Glomerular visceral epithelial cell (primary cell): ENCODE measurements around the gene HDDC2.
"Not testable (repeated sequence)": the region's sequence is repeated elsewhere in the genome, so short reads cannot be mapped to it uniquely, and the experiment has no call there.

ENCODE experiments used
- DNase-seq: peaks from one replicate; pipeline ENCODE4 v3.0.0-alpha.2; 2016; ENCODE audit errors: extremely low spot score

HDDC2 gene

DNA sequence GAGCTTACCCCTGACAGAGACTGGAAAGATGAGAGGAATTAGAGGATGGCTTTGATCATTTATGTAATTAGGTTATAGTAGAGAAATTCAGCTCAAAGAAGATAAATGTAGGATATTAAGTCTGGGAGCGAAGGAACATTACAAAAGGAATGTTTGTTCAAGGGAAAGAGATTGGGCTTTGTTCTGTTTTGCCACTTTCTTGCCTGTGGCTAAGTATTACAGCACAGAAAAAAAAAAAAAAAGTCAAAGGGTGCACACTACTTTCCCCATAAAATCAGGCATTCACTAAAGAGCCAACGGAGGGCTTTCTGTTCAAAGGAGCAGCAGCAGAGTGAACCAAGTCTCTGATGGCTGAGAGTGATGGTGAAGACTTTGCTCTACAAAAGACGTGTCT, 5.0 kb upstream of the HDDC2 start:
- no peak for DNase-seq

DNA sequence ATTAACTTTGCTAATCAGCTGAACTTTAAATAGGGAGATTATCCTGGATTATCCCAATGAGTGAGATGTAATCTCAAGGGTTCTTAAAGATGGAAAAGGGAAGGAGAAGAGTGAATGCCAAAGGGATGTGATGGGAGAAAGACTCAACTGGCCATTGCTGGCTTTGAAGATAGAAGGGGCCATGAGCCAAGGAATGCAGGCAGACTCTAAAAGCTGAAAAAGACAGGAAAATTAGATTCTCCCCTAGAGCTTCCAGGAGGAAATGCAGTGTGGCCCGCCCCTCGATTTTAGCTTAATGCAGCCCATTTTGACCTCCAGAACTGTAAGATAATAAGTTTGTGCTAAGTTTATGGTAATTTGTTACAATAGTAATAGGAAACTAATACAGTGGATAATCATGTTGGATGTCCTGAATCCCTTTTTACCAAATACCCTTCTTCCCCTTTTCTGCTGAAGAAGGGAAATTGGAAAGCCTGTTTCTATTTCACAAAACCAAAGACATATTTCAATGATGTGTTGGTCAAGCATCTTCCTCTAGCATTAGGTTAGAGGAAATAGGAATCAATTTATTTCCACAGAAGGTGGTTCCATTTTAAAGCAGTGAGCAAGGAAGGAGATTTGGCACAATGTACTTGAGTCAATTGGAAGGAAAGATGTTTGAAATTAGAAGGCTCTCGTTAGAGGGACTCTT, 3.3 kb upstream of the HDDC2 start:
- DNase-seq = no peak

DNA sequence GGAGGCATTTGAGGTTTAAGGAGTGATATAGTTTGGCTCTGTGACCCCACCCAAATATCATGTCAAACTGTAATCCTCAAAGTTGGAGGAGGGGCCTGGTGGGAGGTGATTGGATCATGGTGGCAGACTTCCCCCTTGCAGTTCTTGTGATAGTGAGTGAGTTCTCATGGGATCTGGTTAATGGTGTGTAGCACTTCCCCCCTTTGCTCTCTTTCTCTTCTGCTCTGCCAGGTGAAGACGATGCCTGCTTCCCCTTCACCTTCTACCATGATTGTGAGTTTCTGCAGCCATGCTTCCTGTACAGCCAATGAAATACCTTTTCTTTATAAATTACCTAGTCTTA, 1.7 kb upstream of the HDDC2 start:
- no peak for DNase-seq

DNA sequence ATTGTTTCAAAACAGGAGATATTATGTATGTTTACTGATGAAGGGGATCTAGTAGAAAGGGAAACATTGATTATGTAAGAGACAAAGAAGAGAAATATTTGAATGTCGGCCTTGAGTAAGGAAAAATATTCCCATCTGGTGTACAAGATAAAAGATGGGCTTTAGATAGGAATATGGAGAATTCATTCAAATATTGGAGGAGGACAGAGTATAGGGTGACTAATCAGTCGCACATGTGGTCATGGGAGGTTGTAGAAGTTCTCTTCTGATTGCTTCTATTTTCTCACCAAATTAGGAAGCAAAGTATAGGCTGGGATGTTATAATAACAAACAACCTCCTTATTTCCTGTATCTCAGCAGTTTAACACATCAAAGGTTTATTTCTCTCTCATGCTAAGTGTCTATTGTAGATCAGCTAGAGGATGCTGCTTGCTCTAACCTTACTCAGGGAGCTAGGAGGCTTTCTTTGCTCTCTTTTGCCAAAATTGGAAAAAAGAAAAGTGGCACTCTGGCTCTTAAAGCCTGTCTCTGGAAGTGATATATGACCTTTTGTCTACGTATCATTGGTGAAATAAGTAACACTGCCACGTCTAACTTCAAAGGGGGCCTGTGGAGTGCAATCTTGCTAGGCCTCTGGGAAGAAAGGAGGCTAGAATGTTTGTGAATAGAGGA, 1.2 kb upstream of the HDDC2 start:
- DNase-seq = no peak

DNA sequence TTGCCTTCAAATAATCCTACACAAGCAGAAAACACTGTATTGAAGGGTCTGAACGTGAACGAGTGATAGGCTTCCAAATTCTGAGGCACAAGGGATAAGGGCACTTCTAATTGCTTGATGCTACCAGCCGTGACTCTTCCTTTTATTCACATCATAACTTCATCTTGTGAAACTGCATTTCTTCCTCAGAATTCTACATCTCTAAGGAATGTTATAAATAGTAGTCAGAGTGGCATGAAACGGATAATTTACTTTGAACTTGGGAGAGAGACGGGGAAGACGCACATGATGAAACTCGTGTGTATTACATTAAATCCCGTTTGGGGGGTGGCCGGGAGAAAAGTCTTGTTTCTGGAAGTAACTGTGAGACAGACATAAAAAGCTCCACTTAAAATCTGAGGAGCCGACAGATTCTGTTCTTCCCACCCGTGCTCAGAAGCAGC, 754 bp downstream of the HDDC2 start:
- peak; percentile 6 for DNase-seq

- no peak for DNase-seq
Observed at GRCh38 chr6:125299257-125299656, 2.5 kb downstream of the HDDC2 start.

- no peak for DNase-seq
Observed at GRCh38 chr6:125296471-125296870, 5.3 kb downstream of the HDDC2 start.

- DNase-seq = no peak
Observed at GRCh38 chr6:125294925-125295324, 6.8 kb downstream of the HDDC2 start.

- DNase-seq = no peak
Observed at GRCh38 chr6:125294036-125294435, 7.7 kb downstream of the HDDC2 start.

DNA sequence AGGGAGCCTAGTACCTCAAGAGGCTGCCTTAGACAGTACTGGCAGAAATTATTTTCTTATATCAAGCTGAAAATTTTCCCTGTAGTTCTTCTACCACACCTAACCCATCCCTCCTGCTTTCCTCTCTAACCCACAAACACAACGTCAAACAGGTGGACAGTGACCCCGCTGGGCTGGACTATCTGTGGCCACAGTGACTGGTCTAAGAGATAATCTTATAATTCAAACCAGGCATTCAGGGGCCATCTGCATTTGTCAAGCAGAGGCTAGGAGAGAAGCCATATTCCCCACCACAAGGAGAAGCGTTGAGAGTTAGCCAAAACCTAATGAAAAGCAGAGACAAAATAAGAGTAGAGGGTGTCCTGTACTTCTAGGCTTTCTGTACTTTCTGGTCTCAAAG, 8.2 kb downstream of the HDDC2 start:
- no peak for DNase-seq

- DNase-seq = no peak
Observed at GRCh38 chr6:125287718-125288117, 14.0 kb downstream of the HDDC2 start.

DNA sequence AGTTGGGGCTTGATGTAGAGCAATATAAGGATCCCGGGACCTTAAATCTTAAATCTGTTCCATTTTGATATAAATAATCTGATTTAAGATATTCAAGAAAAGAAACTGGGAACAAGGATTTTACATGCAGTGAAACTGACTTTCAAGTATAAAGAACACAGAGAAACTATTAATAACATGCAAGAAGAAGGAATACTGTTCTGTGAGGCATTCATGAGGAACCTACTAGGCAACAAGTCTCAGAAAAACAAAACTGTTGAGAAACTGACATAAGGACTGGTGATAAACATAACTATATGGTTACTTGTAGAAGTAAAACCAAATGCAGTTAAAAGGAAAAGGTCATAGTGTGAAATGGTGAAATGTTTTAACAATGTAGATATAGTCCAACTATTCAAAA, 15.8 kb downstream of the HDDC2 start:
- DNase-seq = no peak

- DNase-seq = no peak
Observed at GRCh38 chr6:125285353-125285752, 16.4 kb downstream of the HDDC2 start.

- not testable (repeated sequence) for DNase-seq
Observed at GRCh38 chr6:125282470-125282869, 19.3 kb downstream of the HDDC2 start.

- not testable (repeated sequence) for DNase-seq
Observed at GRCh38 chr6:125280370-125281035, 21.3 kb downstream of the HDDC2 start.

- DNase-seq = no peak
Observed at GRCh38 chr6:125279961-125280360, 21.8 kb downstream of the HDDC2 start.

GRCh38 chr6:125277838-125278237, 23.9 kb downstream of the HDDC2 start:
- no peak for DNase-seq

DNA sequence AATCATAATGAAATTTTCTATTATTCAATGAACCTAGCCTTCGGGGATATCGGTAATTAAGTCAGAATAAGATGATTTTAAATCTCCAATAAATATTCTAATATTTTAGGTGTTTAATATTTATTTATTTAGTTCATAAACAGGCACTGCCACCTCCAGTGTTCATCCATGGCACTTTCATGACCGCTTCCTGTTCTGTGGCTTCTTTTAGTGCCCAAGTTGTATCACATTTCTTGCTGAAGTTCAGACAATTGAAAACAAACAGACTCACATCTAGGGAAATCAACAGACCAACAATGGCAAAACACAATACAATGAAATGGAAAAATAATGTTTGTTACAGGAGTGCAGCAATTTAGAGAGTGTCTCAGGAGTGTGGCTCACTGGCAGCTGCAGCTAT, 26.0 kb downstream of the HDDC2 start:
- DNase-seq = no peak

DNA sequence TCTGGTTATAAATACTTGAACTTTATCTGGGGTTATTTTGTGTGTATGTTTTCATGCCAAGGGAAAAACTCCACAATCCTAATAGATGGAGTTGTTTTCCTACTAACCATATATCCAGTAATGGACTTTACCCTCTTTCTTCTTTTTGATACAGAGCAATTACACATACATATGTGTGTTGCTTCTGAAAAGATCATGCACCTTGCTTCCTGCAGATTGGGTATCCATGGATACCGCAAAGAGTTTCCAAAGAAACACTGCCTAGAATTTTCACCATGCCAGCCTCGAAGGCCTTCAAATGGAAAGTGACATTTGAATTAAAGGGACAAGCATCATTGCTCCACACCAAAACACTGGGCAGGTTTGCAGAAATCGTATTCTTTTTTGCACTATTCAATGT, 26.8 kb downstream of the HDDC2 start:
- no peak for DNase-seq

- peak; percentile 94 for DNase-seq
Observed at GRCh38 chr6:125273965-125274364, 27.8 kb downstream of the HDDC2 start.

DNA sequence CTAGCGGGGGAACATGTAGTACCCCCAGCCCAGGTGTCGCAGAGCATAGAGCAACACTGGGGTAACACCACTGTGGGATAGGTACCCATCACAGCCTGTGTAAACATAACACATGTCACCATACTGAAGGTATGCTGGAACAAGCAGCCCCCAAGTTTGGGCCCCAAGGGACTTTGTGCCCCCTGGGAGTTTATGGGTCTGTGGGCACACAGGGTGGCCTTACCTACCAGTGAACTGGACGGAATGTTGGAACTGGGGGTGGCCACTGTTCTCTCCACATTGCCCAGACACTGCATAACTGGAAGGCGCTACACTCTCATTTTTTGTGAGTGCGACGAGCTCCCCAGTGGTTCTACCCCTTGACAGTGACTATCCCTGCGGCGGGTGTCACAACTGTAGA, 28.5 kb downstream of the HDDC2 start:
- no peak for DNase-seq

DNA sequence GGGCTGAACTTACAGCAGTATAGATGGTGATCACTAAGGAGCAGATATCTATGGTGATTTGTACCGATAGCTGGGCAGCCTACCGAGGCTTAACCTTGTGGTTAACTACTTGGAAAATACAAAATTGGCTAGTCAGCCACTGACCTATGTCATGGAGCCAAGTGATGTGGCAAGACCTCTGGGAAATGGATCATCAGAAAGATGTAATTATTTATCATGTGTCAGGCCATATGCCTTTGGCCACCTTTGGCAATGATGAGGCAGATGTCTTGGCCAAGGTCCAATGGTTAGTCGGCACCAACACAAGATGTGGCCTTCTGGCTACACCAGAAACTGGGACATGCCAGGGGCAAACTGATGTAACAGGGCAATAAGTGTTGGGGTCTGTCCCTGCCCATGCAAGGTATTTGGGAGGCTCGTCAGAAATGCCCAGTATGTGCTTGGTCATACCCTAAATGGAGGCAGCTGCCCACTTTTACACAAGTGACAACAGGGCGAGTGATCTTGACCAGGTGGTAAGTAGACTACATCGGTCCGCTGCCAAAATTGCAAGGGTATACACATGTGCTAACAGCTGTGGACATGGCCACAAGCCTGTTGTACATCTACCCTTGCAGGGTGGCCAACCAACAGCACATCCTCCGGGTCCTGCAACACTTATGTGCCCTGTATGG, 30.1 kb downstream of the HDDC2 start:
- no peak for DNase-seq

GRCh38 chr6:125270380-125270779, 31.4 kb downstream of the HDDC2 start:
- DNase-seq = no peak
